ENCODE results near the gene NEK3.
"Not testable (repeated sequence)": the region's sequence is repeated elsewhere in the genome, so short reads cannot be mapped to it uniquely, and the experiment has no call there.

Gene NEK3
- total RNA-seq: 6.6 to 10.2 reads per million in 2 experiments

GRCh38 chr13:52159159-52159982 lies at the start of gene NEK3:
Gene NEK3 (minus strand): TSS chr13:52159597. CDS start chr13:52156191, 3,406 bp downstream.
- DNase-seq (ENCODE audit: low read depth): peak; percentile 14

- not testable (repeated sequence) for DNase-seq (ENCODE audit: low read depth)
Observed at GRCh38 chr13:52208384-52208783, 49.0 kb upstream of the NEK3 start.

- DNase-seq (ENCODE audit: low read depth): not testable (repeated sequence)
Observed at GRCh38 chr13:52207896-52208295, 48.5 kb upstream of the NEK3 start.

GRCh38 chr13:52207337-52207736 lies 47.9 kb upstream of the NEK3 start:
- DNase-seq (ENCODE audit: low read depth): not testable (repeated sequence)

- DNase-seq (ENCODE audit: low read depth): not testable (repeated sequence)
Observed at GRCh38 chr13:52204546-52204945, 45.1 kb upstream of the NEK3 start.

GRCh38 chr13:52203864-52204263 lies 44.5 kb upstream of the NEK3 start:
- not testable (repeated sequence) for DNase-seq (ENCODE audit: low read depth)

- DNase-seq (ENCODE audit: low read depth): not testable (repeated sequence)
Observed at GRCh38 chr13:52202506-52202905, 43.1 kb upstream of the NEK3 start.

GRCh38 chr13:52201439-52202193 lies 42.2 kb upstream of the NEK3 start:
- not testable (repeated sequence) for DNase-seq (ENCODE audit: low read depth)

GRCh38 chr13:52195401-52195837 lies 36.0 kb upstream of the NEK3 start:
- DNase-seq (ENCODE audit: low read depth): no peak

- peak; percentile 76 for DNase-seq (ENCODE audit: low read depth)
Observed at GRCh38 chr13:52194184-52194868, 34.9 kb upstream of the NEK3 start.

GRCh38 chr13:52193587-52194183 lies 34.3 kb upstream of the NEK3 start:
- DNase-seq (ENCODE audit: low read depth): not testable (repeated sequence)

GRCh38 chr13:52187424-52188187 lies 28.2 kb upstream of the NEK3 start:
- DNase-seq (ENCODE audit: low read depth): not testable (repeated sequence)

GRCh38 chr13:52187029-52187423 lies 27.6 kb upstream of the NEK3 start:
- no peak for DNase-seq (ENCODE audit: low read depth)

GRCh38 chr13:52181316-52181954 lies 22.0 kb upstream of the NEK3 start:
- not testable (repeated sequence) for DNase-seq (ENCODE audit: low read depth)

GRCh38 chr13:52179925-52180324 lies 20.5 kb upstream of the NEK3 start:
- no peak for DNase-seq (ENCODE audit: low read depth)

GRCh38 chr13:52177276-52177675 lies 17.9 kb upstream of the NEK3 start:
- no peak for DNase-seq (ENCODE audit: low read depth)

GRCh38 chr13:52173970-52174369 lies 14.6 kb upstream of the NEK3 start:
- DNase-seq (ENCODE audit: low read depth): not testable (repeated sequence)

- no peak for DNase-seq (ENCODE audit: low read depth)
Observed at GRCh38 chr13:52173373-52173772, 14.0 kb upstream of the NEK3 start.

GRCh38 chr13:52171686-52172085 lies 12.3 kb upstream of the NEK3 start:
- not testable (repeated sequence) for DNase-seq (ENCODE audit: low read depth)

- DNase-seq (ENCODE audit: low read depth): not testable (repeated sequence)
Observed at GRCh38 chr13:52170828-52171391, 11.5 kb upstream of the NEK3 start.

Data from T follicular helper cell (primary cell).